Stimulated activated CD4-positive, alpha-beta T cell treated with anti-CD3 and anti-CD28 coated beads, TNF-alpha, amount 100 ng/mL, for 1 hour (primary cell): ENCODE measurements around the gene MIPOL1.
"Not testable (repeated sequence)": the region's sequence is repeated elsewhere in the genome, so short reads cannot be mapped to it uniquely, and the experiment has no call there.

Experiments used
- DNase-seq, 3 donors: peaks; one replicate each; pipeline ENCODE4 v3.0.0-alpha.2; 2020; ENCODE audit warnings: low read depth in 3 of 3, low spot score in 1 of 3

The MIPOL1 gene

DNA sequence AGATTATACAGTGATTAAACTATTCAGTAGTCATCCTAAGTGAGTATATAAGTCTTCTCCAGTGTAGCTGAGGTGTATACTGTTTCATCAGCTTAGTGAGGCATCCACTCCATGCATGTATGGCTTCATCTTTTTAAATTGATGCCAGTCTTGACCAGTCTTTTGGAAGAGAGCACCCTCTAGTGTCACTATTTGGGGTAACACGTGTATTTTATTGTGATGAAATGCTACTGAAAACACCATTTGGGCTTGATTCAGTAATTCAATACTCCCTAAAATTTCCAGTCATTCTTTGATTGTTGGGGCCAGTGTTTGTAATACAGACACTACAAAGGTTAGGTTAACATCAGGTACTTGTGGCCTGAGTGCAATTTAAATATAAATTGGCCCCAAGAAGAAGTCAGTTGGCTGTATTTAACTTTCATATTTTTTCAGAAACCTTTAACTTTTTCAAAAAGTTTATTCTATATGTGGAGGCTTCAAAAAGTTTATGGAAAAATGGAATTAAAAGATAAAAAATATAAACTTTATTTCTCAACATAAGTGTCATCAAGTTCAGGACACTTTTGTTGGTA, 35.3 kb downstream of the MIPOL1 start:
- no peak for DNase-seq

DNA sequence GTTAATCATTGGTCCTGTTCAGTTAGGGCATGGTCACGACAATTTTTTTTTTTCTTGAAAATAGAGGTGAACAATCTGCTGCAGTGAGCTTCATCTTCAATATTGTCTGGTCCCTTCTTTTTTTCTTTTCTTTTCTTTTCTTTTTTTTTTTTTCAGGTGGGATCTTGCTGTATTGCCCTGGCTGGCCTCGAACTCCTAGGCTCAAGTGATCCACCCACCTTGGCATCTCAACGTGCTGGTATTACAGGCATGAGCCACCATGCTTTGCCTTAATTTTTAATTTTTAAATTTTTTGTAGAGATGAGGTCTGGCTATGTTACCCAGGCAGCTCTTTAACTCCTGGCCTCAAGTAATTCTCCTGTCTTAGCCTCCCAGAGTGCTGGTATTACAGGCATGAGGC, 36.5 kb downstream of the MIPOL1 start:
- DNase-seq = no peak

DNA sequence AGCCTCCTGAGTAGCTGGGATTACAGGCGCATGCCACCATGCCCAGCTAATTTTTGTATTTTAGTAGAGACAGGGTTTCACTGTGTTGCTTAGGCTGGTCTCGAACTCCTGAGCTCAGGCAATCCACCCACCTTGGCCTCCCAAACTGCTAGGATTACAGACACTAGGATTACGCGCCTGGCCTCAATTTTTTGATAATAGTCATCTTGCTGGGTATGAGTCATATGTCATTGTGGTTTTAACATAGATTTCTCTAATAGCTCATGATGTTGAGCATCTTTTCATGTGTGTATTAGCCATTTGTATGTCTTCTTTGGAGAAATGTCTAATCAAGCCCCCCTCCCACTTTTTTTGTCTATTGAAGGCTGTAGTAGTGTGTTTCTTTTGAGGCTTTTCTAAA, 38.3 kb downstream of the MIPOL1 start:
- DNase-seq = not testable (repeated sequence)

DNA sequence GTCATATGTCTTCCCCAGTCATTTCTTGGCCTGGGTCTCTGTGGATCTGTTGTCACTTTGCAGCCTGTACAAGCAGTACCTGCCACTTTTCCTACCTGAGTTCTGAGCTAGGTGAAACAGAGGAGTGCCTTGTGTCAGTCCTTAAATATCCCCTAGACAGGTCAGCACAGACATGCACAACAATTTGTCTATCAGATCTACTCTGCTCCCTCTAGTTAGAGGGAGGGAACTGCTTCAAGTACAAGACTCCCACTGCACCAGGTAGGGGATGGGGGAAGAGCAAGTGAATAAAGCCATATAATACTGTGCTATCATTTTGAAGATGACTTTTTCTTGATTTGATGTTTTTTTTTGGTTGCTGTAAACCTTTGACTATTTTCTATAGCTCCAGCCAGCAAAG, 39.4 kb downstream of the MIPOL1 start:
- DNase-seq = no peak

DNA sequence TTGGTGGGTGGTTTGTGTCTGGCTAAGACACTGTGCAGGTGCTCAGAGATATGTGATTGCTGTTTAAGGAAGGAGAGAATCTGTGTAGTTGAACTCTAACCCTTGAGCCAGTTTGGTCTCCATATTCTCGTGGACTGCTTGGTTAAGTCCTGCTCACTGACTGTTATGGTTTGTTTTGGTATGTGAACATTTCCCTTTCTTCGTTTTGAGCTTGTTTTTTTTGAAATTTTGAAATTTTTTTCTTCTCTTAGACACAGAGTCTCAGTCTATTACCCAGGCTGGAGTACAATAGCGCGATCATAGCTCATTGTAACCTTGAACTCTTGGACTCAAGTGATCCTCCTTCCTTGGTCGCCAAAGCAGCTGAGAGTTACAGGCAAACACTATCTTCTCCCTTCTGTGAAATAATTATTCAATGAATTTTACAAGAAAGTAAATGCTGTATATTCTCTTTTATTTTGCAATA, 40.0 kb downstream of the MIPOL1 start:
- DNase-seq = no peak

DNA sequence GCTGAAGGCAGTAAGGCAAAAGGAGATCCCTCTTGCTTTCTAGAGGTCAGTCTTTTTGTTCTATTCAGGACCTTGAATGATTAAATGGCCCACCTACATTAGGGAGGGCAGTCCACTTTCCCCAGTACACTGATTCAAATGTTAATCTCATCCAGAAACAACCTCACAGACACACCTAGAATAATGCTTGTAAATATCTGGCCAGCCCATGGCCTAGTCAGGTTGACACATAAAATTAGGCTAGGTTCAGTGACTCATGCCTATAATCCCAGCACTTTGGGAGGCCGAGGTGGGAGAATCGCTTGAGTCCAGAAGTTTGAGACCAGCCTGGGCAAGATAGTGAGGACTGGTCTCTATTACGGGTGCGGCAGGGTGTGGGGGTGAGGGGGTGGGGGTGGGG, 43.5 kb downstream of the MIPOL1 start:
- no peak for DNase-seq

DNA sequence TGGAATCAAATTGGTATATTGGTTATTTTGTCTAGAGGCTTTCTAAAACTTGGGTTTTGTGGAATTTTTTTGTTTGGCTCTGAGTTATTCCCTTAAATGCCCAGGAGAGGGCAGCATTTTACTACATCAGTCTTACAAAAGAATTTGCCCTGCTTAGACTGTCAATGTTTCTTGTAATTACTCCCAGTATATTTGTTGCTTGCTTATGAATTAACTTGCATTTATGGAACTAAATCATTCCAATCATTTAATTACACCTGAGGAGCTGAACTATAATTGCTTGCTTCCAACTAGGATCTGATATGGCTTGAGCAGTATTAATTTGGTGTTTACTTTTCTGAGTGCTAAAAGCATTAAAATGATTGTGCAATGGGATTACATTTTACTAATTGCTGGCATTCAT, 48.7 kb downstream of the MIPOL1 start:
- DNase-seq = no peak

DNA sequence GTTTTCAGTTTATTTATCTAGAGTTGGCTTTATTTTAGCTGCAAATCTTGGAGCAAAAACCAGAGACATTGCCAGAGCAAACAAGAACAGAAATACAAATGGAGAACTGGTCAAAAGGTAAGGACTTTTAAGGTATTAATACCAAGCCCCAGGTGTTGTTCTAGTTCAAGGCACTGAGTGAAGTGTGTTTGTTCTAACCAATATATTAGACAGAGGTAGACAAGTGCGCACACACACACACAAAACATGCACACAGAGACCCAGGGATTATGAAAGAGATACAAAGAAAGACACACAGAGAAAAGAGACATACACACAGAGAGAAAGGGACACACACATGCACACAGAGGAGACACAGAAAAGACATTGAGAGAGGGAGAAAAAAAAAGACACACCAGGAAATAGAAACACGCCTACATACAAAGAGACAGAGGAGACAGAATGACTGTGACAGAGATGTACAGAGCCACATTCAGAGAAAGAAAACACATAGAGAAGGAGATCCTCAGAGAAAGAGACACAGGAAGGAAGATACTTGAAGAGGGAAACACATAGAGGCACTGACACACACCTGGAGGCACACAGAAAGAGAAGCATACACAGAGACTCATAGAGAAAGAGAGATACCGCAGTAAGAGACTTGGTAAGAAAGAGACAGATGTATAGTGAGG, 50.2 kb downstream of the MIPOL1 start:
- no peak for DNase-seq

DNA sequence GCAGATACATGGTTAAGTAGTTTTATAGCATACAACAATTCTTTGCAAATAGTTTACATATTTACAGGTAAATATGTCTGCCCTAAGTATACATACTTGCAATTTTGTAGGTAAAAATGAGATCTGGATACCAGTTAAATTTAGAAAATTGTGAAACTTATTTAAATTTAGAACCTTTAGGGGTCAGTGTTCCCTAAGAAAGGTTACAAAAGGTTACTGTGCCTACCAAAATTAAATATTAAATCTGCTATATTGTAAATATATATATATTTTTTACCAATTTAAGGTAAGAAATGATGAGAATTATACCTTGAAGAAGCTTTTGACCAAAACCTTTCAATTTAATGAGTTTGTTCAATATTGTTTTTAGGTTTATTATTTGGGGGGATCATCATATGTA, 54.0 kb downstream of the MIPOL1 start:
- no peak for DNase-seq

DNA sequence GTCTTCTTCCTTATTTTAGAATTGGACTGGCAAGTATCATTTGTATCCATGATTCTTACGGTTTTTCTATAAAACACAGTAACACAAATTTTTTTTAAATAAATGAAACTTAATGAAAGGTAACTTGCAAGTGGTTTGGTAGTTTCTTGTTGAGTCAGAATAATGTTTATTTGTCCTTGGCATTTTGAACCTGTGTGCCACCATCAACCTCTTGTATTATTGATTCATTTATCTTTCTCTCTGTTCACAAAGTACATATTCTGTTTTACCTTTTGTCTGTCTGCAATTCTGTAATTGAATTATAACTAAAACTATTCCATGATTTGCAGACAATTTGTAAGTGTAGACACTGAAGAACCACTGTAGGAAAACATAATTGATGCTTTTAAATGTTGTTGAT, 54.7 kb downstream of the MIPOL1 start:
- no peak for DNase-seq

DNA sequence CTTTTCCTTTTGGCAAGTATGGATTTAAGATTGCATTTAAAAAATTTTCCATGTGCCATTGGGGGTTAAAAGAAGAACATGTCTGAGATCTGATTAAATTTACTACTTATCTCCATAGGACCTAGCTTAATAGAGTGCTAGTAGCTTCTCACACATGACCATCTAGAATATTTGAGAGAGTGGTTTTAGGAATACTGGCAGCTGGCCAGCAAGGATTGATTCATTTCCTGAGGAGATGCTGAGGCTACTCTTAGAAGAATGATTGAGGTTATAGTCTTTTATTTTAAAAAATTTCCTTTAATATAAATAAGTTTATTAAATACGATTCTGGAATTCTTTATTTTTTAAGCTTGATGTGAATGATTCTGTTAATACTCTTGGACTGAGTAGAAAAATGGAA, 56.2 kb downstream of the MIPOL1 start:
- no peak for DNase-seq

DNA sequence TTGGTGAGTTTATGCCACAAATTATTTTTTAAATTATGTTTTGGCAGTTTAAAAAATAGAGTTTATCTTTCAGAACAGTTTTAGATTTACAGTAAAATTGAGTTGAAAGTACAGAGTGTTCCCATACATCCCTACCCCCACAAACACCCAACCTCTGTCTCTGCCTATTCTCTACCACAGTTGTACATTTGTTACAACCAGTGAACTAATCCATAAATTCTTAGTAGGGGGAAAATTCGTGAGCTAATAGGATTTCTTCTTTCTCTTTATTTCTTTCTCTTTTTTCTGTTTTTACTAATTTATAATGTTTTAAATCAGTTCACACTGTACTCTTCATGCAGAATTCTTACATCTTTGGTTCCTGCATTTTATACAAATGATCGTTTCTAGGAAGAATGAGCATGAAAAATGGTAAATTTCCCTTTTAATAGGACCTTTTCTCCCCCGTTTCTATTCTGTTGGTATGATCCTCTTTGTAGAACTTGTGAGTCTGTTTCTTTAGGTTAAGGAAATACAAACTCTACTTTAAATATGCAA, 56.7 kb downstream of the MIPOL1 start:
- DNase-seq = no peak

DNA sequence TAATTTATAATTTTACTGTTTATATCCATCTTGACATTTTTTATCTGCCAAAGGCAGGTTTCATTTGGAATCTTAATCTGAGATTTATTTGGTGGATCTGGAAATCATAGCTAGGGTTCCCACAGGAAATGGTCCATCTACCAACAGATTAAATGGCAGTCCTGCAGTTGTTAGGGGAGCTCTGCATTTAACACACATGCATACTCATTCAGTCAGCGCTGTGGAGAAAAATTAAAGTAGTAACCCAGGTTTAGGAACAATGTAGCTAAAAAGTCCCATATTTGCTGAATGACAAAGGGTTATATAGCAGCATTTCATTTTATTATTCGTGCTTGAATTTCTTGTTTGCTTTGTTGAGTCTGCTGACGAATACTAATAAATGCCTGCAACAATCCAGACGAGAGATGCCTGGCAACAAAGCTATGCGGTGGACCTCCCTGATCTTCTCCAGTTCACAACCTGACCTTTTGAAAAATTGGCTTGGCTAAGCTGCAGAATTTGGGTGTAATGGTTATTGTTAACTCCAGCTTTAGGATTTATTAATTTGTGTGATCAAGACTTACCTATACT, 59.8 kb downstream of the MIPOL1 start:
- DNase-seq = no peak

DNA sequence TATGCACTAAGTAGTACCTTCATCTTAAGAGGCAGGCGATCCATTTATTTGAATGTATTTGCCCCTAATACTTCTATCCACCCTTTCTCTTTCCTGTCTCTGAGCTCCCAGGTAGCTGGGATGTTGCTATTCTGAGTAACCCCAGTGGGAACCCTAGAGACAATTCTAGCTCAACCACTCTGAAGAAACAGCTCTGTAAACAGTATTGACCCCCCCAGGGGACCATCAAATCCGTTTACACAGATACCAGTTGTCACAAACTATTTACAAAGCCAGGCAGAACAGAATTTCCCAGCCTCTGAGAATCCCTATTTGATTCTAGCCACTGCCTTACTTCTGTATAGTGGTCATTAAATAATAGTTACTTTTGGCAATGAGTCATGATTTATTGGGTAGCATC, 64.9 kb downstream of the MIPOL1 start:
- no peak for DNase-seq

DNA sequence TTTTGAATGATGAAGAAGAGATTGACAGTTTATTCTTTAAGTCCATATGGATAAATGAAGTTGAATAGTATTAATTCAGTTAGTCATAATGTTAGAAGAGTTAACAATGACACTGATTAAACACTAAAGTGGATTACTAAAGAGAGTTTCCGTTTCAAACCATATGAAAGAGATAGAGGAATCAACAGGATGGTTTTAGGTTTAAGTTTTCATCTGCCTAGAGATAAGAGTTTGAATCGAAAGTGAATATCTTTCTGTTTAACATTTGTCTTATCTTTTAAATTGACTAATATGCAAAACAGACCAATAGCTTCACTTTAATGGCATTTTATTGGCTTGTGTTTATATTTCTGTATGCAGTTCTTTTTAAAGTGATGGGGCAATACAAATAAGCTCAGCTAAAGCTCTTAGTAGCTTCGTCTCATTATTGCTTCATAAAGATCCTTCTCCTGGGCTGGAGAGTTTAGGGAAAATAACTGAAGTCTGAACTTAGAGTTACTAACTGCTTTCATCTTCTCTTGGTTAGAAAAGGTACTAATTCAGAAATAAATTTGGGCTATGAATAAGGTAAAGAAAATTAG, 66.0 kb downstream of the MIPOL1 start:
- DNase-seq = no peak

DNA sequence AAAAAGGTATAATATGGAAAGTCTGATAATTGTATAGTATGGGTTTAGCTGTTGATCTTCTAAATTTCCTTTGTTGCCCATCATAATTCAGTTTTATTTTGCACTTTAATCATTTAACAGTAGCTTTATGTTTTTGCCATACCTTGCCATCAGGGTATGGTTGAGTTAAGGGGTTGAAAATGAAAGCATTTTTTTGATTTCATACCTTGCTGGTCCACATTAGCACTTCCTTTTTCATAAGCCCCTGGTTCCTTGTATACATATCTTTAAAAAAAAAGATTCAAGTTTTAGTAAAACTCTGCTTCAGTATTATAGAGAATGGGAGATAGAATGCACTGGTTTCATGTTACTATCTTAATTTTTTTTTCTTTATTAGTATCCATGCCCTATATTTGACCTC, 71.1 kb downstream of the MIPOL1 start:
- DNase-seq = no peak

DNA sequence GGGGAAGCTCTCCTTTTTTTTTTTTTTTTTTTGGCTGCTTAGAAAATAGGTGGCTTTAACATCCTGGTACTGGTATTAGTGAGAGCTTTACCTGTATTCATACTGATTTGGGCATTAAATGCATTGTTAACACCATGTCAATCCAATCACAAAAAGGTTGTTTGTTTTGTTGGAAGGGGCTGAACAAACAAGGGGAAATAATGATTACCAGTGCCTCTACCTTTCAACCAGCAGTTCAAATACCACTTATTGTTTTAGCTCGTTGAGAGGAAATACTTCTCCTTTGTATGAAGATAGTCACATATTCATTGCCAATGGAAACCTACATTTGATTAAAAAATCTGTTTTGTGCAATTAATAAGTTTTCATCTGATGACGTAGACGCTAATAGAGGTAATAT, 72.9 kb downstream of the MIPOL1 start:
- no peak for DNase-seq

DNA sequence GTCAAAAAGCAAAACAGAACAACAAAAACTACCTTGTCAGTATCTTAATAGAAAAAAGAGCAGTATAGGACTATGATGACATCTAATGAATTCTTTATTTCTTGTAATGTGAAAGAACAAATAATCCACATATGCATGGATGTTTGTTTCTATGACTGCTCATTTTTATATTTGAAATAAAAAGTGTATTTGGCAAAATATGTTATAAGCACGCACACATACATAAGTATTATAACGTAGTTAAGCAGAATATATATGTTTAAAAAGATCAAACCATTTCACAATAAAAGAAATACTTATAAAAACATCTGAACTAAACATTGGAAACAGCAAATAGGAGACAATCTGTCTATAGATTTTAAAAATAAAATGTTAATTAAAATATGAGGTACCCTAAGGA, 74.8 kb downstream of the MIPOL1 start:
- DNase-seq = no peak

DNA sequence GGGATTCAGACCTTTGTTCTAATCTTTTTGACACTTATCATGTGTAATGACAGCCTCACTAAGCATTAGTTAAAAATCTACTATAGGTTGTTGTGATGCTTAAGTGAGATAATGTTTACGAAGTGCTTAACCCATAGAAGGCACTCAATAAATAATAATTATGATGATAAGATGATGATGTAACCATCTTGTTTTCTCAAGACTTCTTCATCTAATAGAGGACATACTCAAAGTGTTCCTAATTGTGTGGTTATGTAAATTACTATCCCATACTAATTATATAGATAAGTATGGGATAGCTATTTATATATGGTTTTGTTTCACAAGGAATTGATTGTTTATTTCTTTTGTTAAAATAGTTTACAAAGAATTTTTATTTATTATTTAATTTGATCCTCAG, 76.9 kb downstream of the MIPOL1 start:
- DNase-seq = no peak

DNA sequence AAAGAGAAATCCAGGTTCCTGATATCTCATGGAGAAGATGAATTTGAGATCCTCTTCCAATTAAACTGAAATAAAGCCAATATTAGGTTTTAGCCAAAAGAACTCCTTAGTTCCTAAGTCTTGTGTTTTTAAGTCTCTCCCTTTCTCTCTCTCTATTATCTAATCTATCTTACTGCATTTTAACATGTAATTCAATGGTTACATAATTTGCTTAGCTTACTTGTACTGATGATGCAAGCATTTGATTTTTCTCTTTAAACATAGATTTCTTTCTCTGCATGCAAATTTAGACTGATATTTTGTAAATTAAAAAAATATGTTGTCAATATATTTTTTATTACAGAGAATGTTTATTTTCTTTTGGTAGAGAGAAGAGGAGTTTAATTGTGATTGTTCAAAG, 78.2 kb downstream of the MIPOL1 start:
- DNase-seq = no peak

DNA sequence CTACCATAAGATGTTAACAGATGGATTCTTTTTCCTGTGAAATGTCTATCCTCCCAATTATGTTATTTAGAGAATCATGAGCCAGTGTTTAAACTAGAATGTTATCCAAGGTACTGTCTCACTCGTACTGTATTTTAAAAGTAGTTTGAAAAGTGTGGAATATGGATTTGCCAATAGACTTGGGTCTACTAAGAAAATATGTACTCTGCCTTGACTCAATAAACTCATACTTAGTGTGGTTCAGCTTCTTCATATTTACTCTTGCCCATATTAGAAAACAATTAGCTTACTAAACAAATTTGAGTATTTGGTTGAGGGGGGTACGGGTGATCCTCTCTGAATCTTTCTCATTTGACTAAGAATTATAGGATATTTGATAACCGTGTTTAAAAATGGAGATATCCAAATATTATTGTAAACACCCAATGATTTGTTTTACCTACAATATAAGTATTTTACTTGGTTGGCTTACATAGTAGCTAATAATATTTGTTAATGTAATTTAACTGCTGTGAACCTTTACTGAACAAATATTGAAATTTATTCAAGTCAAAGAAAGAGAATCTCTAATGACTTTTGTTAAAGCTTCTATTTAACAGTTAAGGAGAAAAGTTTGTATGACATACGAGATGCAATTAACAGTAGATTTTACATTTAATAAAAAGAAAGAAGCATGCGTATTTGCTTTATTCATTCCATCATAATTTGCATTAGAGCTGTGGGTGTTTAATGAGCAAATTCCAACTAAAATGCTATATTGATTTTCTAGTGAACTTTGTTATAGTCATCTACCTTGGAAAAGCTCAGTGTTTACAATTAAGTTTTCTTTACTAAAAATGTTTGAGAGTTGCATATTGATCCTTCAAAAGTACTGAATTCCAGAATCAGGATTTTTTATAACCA, 81.2 kb downstream of the MIPOL1 start:
- no peak for DNase-seq
